ENCODE results near the gene GSPT2.
"Not testable (repeated sequence)": the region's sequence is repeated elsewhere in the genome, so short reads cannot be mapped to it uniquely, and the experiment has no call there.

The GSPT2 gene

GRCh38 chrX:51712943-51713647, 30.1 kb upstream of the GSPT2 start:
- not testable (repeated sequence) for H2AFZ ChIP-seq (ENCODE audit: low read length); H3K9me2 ChIP-seq (replicated peaks; ENCODE audit: insufficient read depth, low read length); H3K9ac ChIP-seq (ENCODE audit: low read length); H3K36me3 ChIP-seq (replicated peaks; ENCODE audit: insufficient read depth, low read length); H3K4me2 ChIP-seq (ENCODE audit: low read depth, low read length); H3F3A ChIP-seq (ENCODE audit: insufficient read depth, low read length); H3K9me3 ChIP-seq (replicated peaks; ENCODE audit: insufficient read depth, low read length); H4K20me1 ChIP-seq (ENCODE audit: insufficient read depth, low read length); H3K27ac ChIP-seq (ENCODE audit: low read length); H3K27me3 ChIP-seq (replicated peaks; ENCODE audit: insufficient read depth, low read length); H3K79me2 ChIP-seq (ENCODE audit: low read length); H3K4me1 ChIP-seq (ENCODE audit: low read length); DNase-seq; H3K4me3 ChIP-seq (ENCODE audit: low read length)

- no peak overlapping the region for H3K4me3 ChIP-seq (ENCODE audit: low read length)
- no peaks in the 10 kb centered on the region for H3K36me3 ChIP-seq (replicated peaks; ENCODE audit: insufficient read depth, low read length)
- no peaks in the 10 kb centered on the region for H3K9me3 ChIP-seq (replicated peaks; ENCODE audit: insufficient read depth, low read length)
- no peak for TF ChIP-seq EZH2 (optimal IDR thresholded peaks at IDR 0.05; ENCODE audit: low read depth, low read length)
- TF ChIP-seq EZH2phosphoT487 (IDR thresholded peaks at IDR 0.05; ENCODE audit: low read length): no peak
- TF ChIP-seq CTCF (IDR thresholded peaks at IDR 0.05; ENCODE audit: low read length): no peak
- H3K9me2 ChIP-seq (replicated peaks; ENCODE audit: insufficient read depth, low read length): no peaks in the 10 kb centered on the region
- H3K4me2 ChIP-seq (ENCODE audit: low read depth, low read length): no peak overlapping the region
- no peak overlapping the region for H3K27ac ChIP-seq (ENCODE audit: low read length)
- no peaks in the 10 kb centered on the region for H3F3A ChIP-seq (ENCODE audit: insufficient read depth, low read length)
- H3K4me1 ChIP-seq (ENCODE audit: low read length): no peaks in the 10 kb centered on the region
- H3K27me3 ChIP-seq (replicated peaks; ENCODE audit: insufficient read depth, low read length): no peaks in the 10 kb centered on the region
- DNase-seq: no peak
- H4K20me1 ChIP-seq (ENCODE audit: insufficient read depth, low read length): no peaks in the 10 kb centered on the region
- no peak overlapping the region for H3K9ac ChIP-seq (ENCODE audit: low read length)
- no peaks in the 10 kb centered on the region for H3K79me2 ChIP-seq (ENCODE audit: low read length)
- H2AFZ ChIP-seq (ENCODE audit: low read length): no peak overlapping the region
Measured at GRCh38 chrX:51728202-51728601, 15.0 kb upstream of the GSPT2 start.

GRCh38 chrX:51737091-51737490, 6.2 kb upstream of the GSPT2 start:
- no peak overlapping the region for H3K4me2 ChIP-seq (ENCODE audit: low read depth, low read length)
- H3K79me2 ChIP-seq (ENCODE audit: low read length): no peaks in the 10 kb centered on the region
- no peak overlapping the region for H3K4me3 ChIP-seq (ENCODE audit: low read length)
- TF ChIP-seq EZH2phosphoT487 (IDR thresholded peaks at IDR 0.05; ENCODE audit: low read length): no peak
- no peak for TF ChIP-seq EZH2 (optimal IDR thresholded peaks at IDR 0.05; ENCODE audit: low read depth, low read length)
- no peak for TF ChIP-seq CTCF (IDR thresholded peaks at IDR 0.05; ENCODE audit: low read length)
- no peak for DNase-seq
- no peak overlapping the region for H3K9ac ChIP-seq (ENCODE audit: low read length)
- no peaks in the 10 kb centered on the region for H3K4me1 ChIP-seq (ENCODE audit: low read length)
- H3K27me3 ChIP-seq (replicated peaks; ENCODE audit: insufficient read depth, low read length): no peaks in the 10 kb centered on the region
- H2AFZ ChIP-seq (ENCODE audit: low read length): no peak overlapping the region
- no peaks in the 10 kb centered on the region for H3F3A ChIP-seq (ENCODE audit: insufficient read depth, low read length)
- H3K9me3 ChIP-seq (replicated peaks; ENCODE audit: insufficient read depth, low read length): no peaks in the 10 kb centered on the region
- no peaks in the 10 kb centered on the region for H4K20me1 ChIP-seq (ENCODE audit: insufficient read depth, low read length)
- no peaks in the 10 kb centered on the region for H3K36me3 ChIP-seq (replicated peaks; ENCODE audit: insufficient read depth, low read length)
- no peak overlapping the region for H3K27ac ChIP-seq (ENCODE audit: low read length)
- H3K9me2 ChIP-seq (replicated peaks; ENCODE audit: insufficient read depth, low read length): no peaks in the 10 kb centered on the region

- H3K27me3 ChIP-seq (replicated peaks; ENCODE audit: insufficient read depth, low read length): no peaks in the 10 kb centered on the region
- peak overlapping the region; percentile 75; the same call in 1 of the 2 replicates for H3K4me3 ChIP-seq (ENCODE audit: low read length)
- peaks cover 21% of the 10 kb centered on the region for H3K79me2 ChIP-seq (ENCODE audit: low read length)
- no peaks in the 10 kb centered on the region for H3K4me1 ChIP-seq (ENCODE audit: low read length)
- no peak for DNase-seq
- H3K9me3 ChIP-seq (replicated peaks; ENCODE audit: insufficient read depth, low read length): no peaks in the 10 kb centered on the region
- no peaks in the 10 kb centered on the region for H4K20me1 ChIP-seq (ENCODE audit: insufficient read depth, low read length)
- no peak for TF ChIP-seq CTCF (IDR thresholded peaks at IDR 0.05; ENCODE audit: low read length)
- TF ChIP-seq EZH2phosphoT487 (IDR thresholded peaks at IDR 0.05; ENCODE audit: low read length): no peak
- no peak for TF ChIP-seq EZH2 (optimal IDR thresholded peaks at IDR 0.05; ENCODE audit: low read depth, low read length)
- H3K4me2 ChIP-seq (ENCODE audit: low read depth, low read length): peak overlapping the region; percentile 54
- H3K27ac ChIP-seq (ENCODE audit: low read length): no peak overlapping the region
- H2AFZ ChIP-seq (ENCODE audit: low read length): peak overlapping the region; percentile 66
- no peak overlapping the region for H3K9ac ChIP-seq (ENCODE audit: low read length)
- H3K9me2 ChIP-seq (replicated peaks; ENCODE audit: insufficient read depth, low read length): no peaks in the 10 kb centered on the region
- no peaks in the 10 kb centered on the region for H3K36me3 ChIP-seq (replicated peaks; ENCODE audit: insufficient read depth, low read length)
- no peaks in the 10 kb centered on the region for H3F3A ChIP-seq (ENCODE audit: insufficient read depth, low read length)
Measured at GRCh38 chrX:51742586-51742985, 656 bp upstream of the GSPT2 start.

Data from MM.1S (cell line).